DND-41 (cell line): ENCODE measurements around the gene HID1.

ENCODE experiments used
- CTCF ChIP-seq: IDR thresholded peaks from 2 replicates; pipeline ENCODE4 v1.5.1; 2012; ENCODE audit warnings: borderline replicate concordance, low read length, moderate library complexity, mild to moderate bottlenecking; ENCODE audit not compliant: poor library complexity, severe bottlenecking; ENCODE audit errors: extremely low read depth
- EZH2 ChIP-seq: IDR thresholded peaks from 3 replicates; pipeline ENCODE4 v1.6.1; 2012; ENCODE audit warnings: borderline replicate concordance, low read depth, mild to moderate bottlenecking, moderate library complexity, low read length, inconsistent platforms; ENCODE audit not compliant: severe bottlenecking

- TF ChIP-seq EZH2 (no peak), CTCF (no peak)
These were observed 51.4 kb downstream of the HID1 start for GRCh38 chr17:74921026-74921681.
